ENCODE results near the gene MAP7.

MAP7 gene

GRCh38 chr6:136404627-136405419 is 145.4 kb downstream of the MAP7 start:
- no peaks in the 10 kb centered on the region for H3K79me1 ChIP-seq (ENCODE audit: low read depth, low read length)

GRCh38 chr6:136404007-136404406 is 146.2 kb downstream of the MAP7 start:
- no peak overlapping the region for H2BK120ac ChIP-seq (ENCODE audit: low read depth, low read length)
- no peak overlapping the region for H3K4ac ChIP-seq (ENCODE audit: low read length)
- H3K27ac ChIP-seq (replicated peaks; ENCODE audit: low read length), result no peak overlapping the region
- no peak overlapping the region for H2AFZ ChIP-seq (ENCODE audit: low read length)
- H3K23ac ChIP-seq (ENCODE audit: low read depth, low read length, poor library complexity), result no peak overlapping the region
- no peak overlapping the region for H4K91ac ChIP-seq (ENCODE audit: low read depth, low read length, poor library complexity)
- no peaks in the 10 kb centered on the region for H3K36me3 ChIP-seq (replicated peaks in 1 of 2; ENCODE audit: control insufficient read depth in 2 of 2, insufficient read depth in 2 of 2, low read length in 2 of 2)
- no peaks in the 10 kb centered on the region for H3K79me1 ChIP-seq (ENCODE audit: low read depth, low read length)
- H2BK12ac ChIP-seq (ENCODE audit: low read length), result no peak overlapping the region
- H2BK5ac ChIP-seq (ENCODE audit: low read length), result no peak overlapping the region
- no CpG with 5 or more reads among the region's 3 CpGs for WGBS, 2 donors (ENCODE audit: extremely low coverage in 2 of 2, insufficient read length in 2 of 2, insufficient replicate concordance in 1 of 2)
- H2AK5ac ChIP-seq (ENCODE audit: low read depth, low read length), result no peak overlapping the region
- H3K9ac ChIP-seq (ENCODE audit: low read depth, low read length, poor library complexity), result no peak overlapping the region
- no peak overlapping the region for H4K8ac ChIP-seq (ENCODE audit: low read depth, low read length)
- peaks cover 0 to 2% of the 10 kb centered on the region in 2 donors for H3K9me3 ChIP-seq (replicated peaks in 1 of 2; ENCODE audit: control insufficient read depth in 2 of 2, insufficient read depth in 1 of 2, low read depth in 1 of 2, low read length in 2 of 2)
- no peak overlapping the region for H3K4me3 ChIP-seq (ENCODE audit: low read length in 2 of 2)
- H3K14ac ChIP-seq (ENCODE audit: low read length), result no peak overlapping the region
- no peak overlapping the region for H3K18ac ChIP-seq (ENCODE audit: low read length)
- no peaks in the 10 kb centered on the region for H3K4me1 ChIP-seq (ENCODE audit: control insufficient read depth in 2 of 2, insufficient read depth in 1 of 2, low read depth in 1 of 2, low read length in 2 of 2)
- H3K27me3 ChIP-seq (ENCODE audit: control insufficient read depth in 3 of 3, insufficient read depth in 3 of 3, low read depth in 1 of 3, low read length in 3 of 3), result no peaks in the 10 kb centered on the region
- no peak for DNase-seq (ENCODE audit: low spot score)
- H2BK15ac ChIP-seq (ENCODE audit: low read length), result no peak overlapping the region
- no peak overlapping the region for H3K4me2 ChIP-seq (ENCODE audit: insufficient read depth, low read length, poor library complexity, severe bottlenecking)

More at GRCh38 chr6:136404627-136405419, 145.4 kb downstream of the MAP7 start:
- no peak overlapping the region for H2AK5ac ChIP-seq (ENCODE audit: low read depth, low read length)
- no peak overlapping the region for H4K8ac ChIP-seq (ENCODE audit: low read depth, low read length)
- no CpG with 5 or more reads among the region's 6 CpGs for WGBS, 2 donors (ENCODE audit: extremely low coverage in 2 of 2, insufficient read length in 2 of 2, insufficient replicate concordance in 1 of 2)
- no peak overlapping the region for H3K4me2 ChIP-seq (ENCODE audit: insufficient read depth, low read length, poor library complexity, severe bottlenecking)
- H3K27me3 ChIP-seq (ENCODE audit: control insufficient read depth in 3 of 3, insufficient read depth in 3 of 3, low read depth in 1 of 3, low read length in 3 of 3), result no peaks in the 10 kb centered on the region
- no peak for DNase-seq (ENCODE audit: low spot score)
- H3K14ac ChIP-seq (ENCODE audit: low read length), result no peak overlapping the region
- no peaks in the 10 kb centered on the region for H3K4me1 ChIP-seq (ENCODE audit: control insufficient read depth in 2 of 2, insufficient read depth in 1 of 2, low read depth in 1 of 2, low read length in 2 of 2)
- H3K9ac ChIP-seq (ENCODE audit: low read depth, low read length, poor library complexity), result no peak overlapping the region
- H3K23ac ChIP-seq (ENCODE audit: low read depth, low read length, poor library complexity), result no peak overlapping the region
- no peak overlapping the region for H3K27ac ChIP-seq (replicated peaks; ENCODE audit: low read length)
- H3K18ac ChIP-seq (ENCODE audit: low read length), result no peak overlapping the region
- no peak overlapping the region for H4K91ac ChIP-seq (ENCODE audit: low read depth, low read length, poor library complexity)
- H2BK12ac ChIP-seq (ENCODE audit: low read length), result no peak overlapping the region
- peaks cover 0 to 2% of the 10 kb centered on the region in 2 donors for H3K9me3 ChIP-seq (replicated peaks in 1 of 2; ENCODE audit: control insufficient read depth in 2 of 2, insufficient read depth in 1 of 2, low read depth in 1 of 2, low read length in 2 of 2)
- no peaks in the 10 kb centered on the region for H3K36me3 ChIP-seq (replicated peaks in 1 of 2; ENCODE audit: control insufficient read depth in 2 of 2, insufficient read depth in 2 of 2, low read length in 2 of 2)
- H2BK120ac ChIP-seq (ENCODE audit: low read depth, low read length), result no peak overlapping the region
- H2AFZ ChIP-seq (ENCODE audit: low read length), result no peak overlapping the region
- H3K4me3 ChIP-seq (ENCODE audit: low read length in 2 of 2), result no peak overlapping the region
- H2BK15ac ChIP-seq (ENCODE audit: low read length), result no peak overlapping the region
- no peak overlapping the region for H2BK5ac ChIP-seq (ENCODE audit: low read length)
- H3K4ac ChIP-seq (ENCODE audit: low read length), result no peak overlapping the region

DNA sequence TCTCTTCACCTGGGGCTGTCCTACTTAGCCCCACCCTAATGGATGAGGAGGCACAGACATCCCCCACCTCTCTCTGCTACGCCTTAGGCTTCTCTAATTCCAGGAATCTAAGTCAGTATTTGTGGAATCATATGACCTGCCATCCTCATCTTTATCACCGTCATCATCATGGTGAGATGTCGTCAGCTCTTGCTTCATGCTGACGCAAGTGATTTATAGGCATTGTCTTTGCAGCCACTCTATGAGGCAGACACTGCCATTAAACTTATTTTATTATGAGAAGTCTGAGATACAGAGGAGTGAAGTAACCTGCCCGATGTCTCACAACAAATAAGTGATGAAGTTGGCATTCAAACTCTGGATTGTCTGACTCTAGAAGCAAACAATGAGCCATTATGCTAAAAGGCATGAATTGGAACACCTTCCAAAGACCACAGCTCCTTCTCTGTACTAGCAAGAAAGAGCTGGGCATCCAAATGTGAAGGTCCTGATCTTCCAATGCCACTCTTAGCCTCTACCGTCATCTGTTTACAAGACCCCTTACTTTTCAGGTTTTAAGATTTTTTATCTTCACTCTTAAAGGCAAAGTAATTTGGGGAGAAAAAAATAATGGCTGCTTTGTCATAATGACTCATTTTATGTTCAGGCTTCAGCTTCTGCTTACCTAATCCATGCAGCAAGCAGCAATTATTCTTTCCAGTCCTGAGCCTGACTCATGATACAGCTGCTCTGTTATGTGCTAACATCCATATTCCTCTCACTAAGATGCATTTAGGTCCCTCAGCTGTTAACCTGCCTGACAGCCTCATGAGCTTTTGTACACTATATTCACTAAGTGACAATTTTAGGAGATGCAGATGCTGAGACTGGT is 146.9 kb downstream of the MAP7 start:
- Histone ChIP-seq H2AK5ac (ENCODE audit: low read depth, low read length) (no peak overlapping the region), H3K4me3 (ENCODE audit: low read length in 2 of 2) (no peak overlapping the region), H4K8ac (ENCODE audit: low read depth, low read length) (no peak overlapping the region), H2BK5ac (ENCODE audit: low read length) (no peak overlapping the region), H3K9me3 (replicated peaks in 1 of 2; ENCODE audit: control insufficient read depth in 2 of 2, insufficient read depth in 1 of 2, low read depth in 1 of 2, low read length in 2 of 2) (peaks cover 0 to 2% of the 10 kb centered on the region in 2 donors), H3K27ac (replicated peaks; ENCODE audit: low read length) (no peak overlapping the region), H3K9ac (ENCODE audit: low read depth, low read length, poor library complexity) (no peak overlapping the region), H3K18ac (ENCODE audit: low read length) (no peak overlapping the region), H3K36me3 (replicated peaks in 1 of 2; ENCODE audit: control insufficient read depth in 2 of 2, insufficient read depth in 2 of 2, low read length in 2 of 2) (no peaks in the 10 kb centered on the region), H3K79me1 (ENCODE audit: low read depth, low read length) (no peaks in the 10 kb centered on the region), H3K14ac (ENCODE audit: low read length) (no peak overlapping the region), H3K4me1 (ENCODE audit: control insufficient read depth in 2 of 2, insufficient read depth in 1 of 2, low read depth in 1 of 2, low read length in 2 of 2) (no peaks in the 10 kb centered on the region), H3K23ac (ENCODE audit: low read depth, low read length, poor library complexity) (no peak overlapping the region), H2AFZ (ENCODE audit: low read length) (no peak overlapping the region), H2BK15ac (ENCODE audit: low read length) (no peak overlapping the region), H2BK120ac (ENCODE audit: low read depth, low read length) (no peak overlapping the region), H3K4ac (ENCODE audit: low read length) (no peak overlapping the region), H2BK12ac (ENCODE audit: low read length) (no peak overlapping the region), H4K91ac (ENCODE audit: low read depth, low read length, poor library complexity) (no peak overlapping the region), H3K27me3 (ENCODE audit: control insufficient read depth in 3 of 3, insufficient read depth in 3 of 3, low read depth in 1 of 3, low read length in 3 of 3) (no peaks in the 10 kb centered on the region), H3K4me2 (ENCODE audit: insufficient read depth, low read length, poor library complexity, severe bottlenecking) (no peak overlapping the region)
- WGBS, 2 donors (ENCODE audit: extremely low coverage in 2 of 2, insufficient read length in 2 of 2, insufficient replicate concordance in 1 of 2), result no CpG with 5 or more reads among the region's 6 CpGs
- no peak for DNase-seq (ENCODE audit: low spot score)

DNA sequence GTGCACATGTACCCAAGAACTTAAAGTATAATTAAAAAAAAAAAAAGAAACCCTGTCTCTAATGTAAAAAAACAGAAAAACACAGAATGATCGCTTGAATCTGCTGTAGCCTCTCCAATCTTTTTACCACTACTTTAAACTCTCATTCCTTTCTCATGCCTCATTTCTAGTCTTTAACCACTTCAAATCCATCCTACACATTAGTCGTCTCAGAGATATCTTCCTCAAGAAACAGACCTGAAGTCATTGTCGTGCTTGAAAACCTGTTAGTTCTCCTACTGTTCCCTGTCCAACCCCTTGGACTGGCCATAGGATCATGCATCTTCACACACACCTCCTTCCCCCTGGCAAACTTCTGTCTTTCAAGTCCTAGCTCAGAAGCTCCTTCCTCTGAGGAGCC is 148.5 kb downstream of the MAP7 start:
- H2BK12ac ChIP-seq (ENCODE audit: low read length), result no peak overlapping the region
- H2BK15ac ChIP-seq (ENCODE audit: low read length), result no peak overlapping the region
- 100% methylated on average over 1 of the region's 3 CpGs; no CpG with 5 or more reads in 1 of the 2 donors for WGBS, 2 donors (ENCODE audit: extremely low coverage in 2 of 2, insufficient read length in 2 of 2, insufficient replicate concordance in 1 of 2)
- no peaks in the 10 kb centered on the region for H3K4me1 ChIP-seq (ENCODE audit: control insufficient read depth in 2 of 2, insufficient read depth in 1 of 2, low read depth in 1 of 2, low read length in 2 of 2)
- H3K27ac ChIP-seq (replicated peaks; ENCODE audit: low read length), result no peak overlapping the region
- no peak overlapping the region for H3K9ac ChIP-seq (ENCODE audit: low read depth, low read length, poor library complexity)
- DNase-seq (ENCODE audit: low spot score), result no peak
- H3K14ac ChIP-seq (ENCODE audit: low read length), result no peak overlapping the region
- no peak overlapping the region for H2AFZ ChIP-seq (ENCODE audit: low read length)
- no peak overlapping the region for H3K4ac ChIP-seq (ENCODE audit: low read length)
- H3K23ac ChIP-seq (ENCODE audit: low read depth, low read length, poor library complexity), result no peak overlapping the region
- no peak overlapping the region for H3K4me3 ChIP-seq (ENCODE audit: low read length in 2 of 2)
- H3K4me2 ChIP-seq (ENCODE audit: insufficient read depth, low read length, poor library complexity, severe bottlenecking), result no peak overlapping the region
- no peak overlapping the region for H2BK5ac ChIP-seq (ENCODE audit: low read length)
- H4K91ac ChIP-seq (ENCODE audit: low read depth, low read length, poor library complexity), result no peak overlapping the region
- no peak overlapping the region for H3K18ac ChIP-seq (ENCODE audit: low read length)
- H3K36me3 ChIP-seq (replicated peaks in 1 of 2; ENCODE audit: control insufficient read depth in 2 of 2, insufficient read depth in 2 of 2, low read length in 2 of 2), result no peaks in the 10 kb centered on the region
- H3K27me3 ChIP-seq (ENCODE audit: control insufficient read depth in 3 of 3, insufficient read depth in 3 of 3, low read depth in 1 of 3, low read length in 3 of 3), result no peaks in the 10 kb centered on the region
- H4K8ac ChIP-seq (ENCODE audit: low read depth, low read length), result no peak overlapping the region
- no peak overlapping the region for H2BK120ac ChIP-seq (ENCODE audit: low read depth, low read length)
- H2AK5ac ChIP-seq (ENCODE audit: low read depth, low read length), result no peak overlapping the region
- H3K79me1 ChIP-seq (ENCODE audit: low read depth, low read length), result no peaks in the 10 kb centered on the region
- peaks cover 0 to 2% of the 10 kb centered on the region in 2 donors for H3K9me3 ChIP-seq (replicated peaks in 1 of 2; ENCODE audit: control insufficient read depth in 2 of 2, insufficient read depth in 1 of 2, low read depth in 1 of 2, low read length in 2 of 2)
